Pancreas (tissue), 10 donors: Measurements from ENCODE around the gene OPALIN. TPM values are rescaled to one million over a fixed set of nuclear protein-coding genes. Genes with fewer than 3 reads are reported as not detected.

Experiments
- ATAC-seq, 4 donors: fragments of 200-7000 bp; cut with Tn5 transposase; one replicate each; pipeline versions ENCODE4 v1.8.0 to v1.9.1; 2020; ENCODE audit warnings: mild to moderate bottlenecking in 4 of 4, moderate library complexity in 4 of 4
- DNase-seq, 6 donors: peaks; one replicate each; pipeline ENCODE4 v3.0.0-alpha.2; 2020
- FAIRE-seq: peaks from 2 replicates; lab custom pipeline; 2012; peaks lifted over from hg19 to GRCh38; lab: Jason Lieb, UNC
- H3K27ac ChIP-seq, 4 donors: fragments of 200-600 bp; sonication (generic); 1 replicate in 3 of 4; 2 replicates in 1 of 4; pipeline versions ENCODE4 v1.5.0 to v1.8.0; 2020
- H3K27me3 ChIP-seq, 4 donors: fragments of 200-600 bp; one replicate each; pipeline ENCODE4 v1.8.0; 2021
- H3K36me3 ChIP-seq, 3 donors: fragments of 200-600 bp; sonication (generic) in 1 of 3; one replicate each; pipeline versions ENCODE4 v1.5.0 to v1.8.0; 2020 to 2021
- H3K4me1 ChIP-seq, 3 donors: fragments of 200-600 bp; one replicate each; pipeline ENCODE4 v1.8.0; 2021
- H3K4me3 ChIP-seq, 4 donors: fragments of 200-600 bp; sonication (generic) in 2 of 4; one replicate each; pipeline versions ENCODE4 v1.5.0 to v1.8.0; 2020 to 2021
- H3K9me3 ChIP-seq, 4 donors: fragments of 200-600 bp; one replicate each; pipeline ENCODE4 v1.8.0; 2021
- WGBS, 2 donors: extraction: QIAGEN DNeasy Blood & Tissue Kit; methylation state at CpG; one replicate each; pipeline ENCODE4 v1.1.7; 2013; 5-methylcytosine and 5-hydroxymethylcytosine counted together
- intact Hi-C, 3 donors: fragments of 100-400 bp; cut with DNase I; formaldehyde crosslinking; loops; one replicate each; pipeline versions ENCODE4 v1.11.1 to v1.14.2; 2022
- polyA plus RNA-seq, 2 donors: library from polyadenylated mRNA; stranded (reverse); fragments of 200-250 nt; gene quantifications; one replicate each; pipeline ENCODE4 v1.2.3, GENCODE V29; 2013
- total RNA-seq, 6 donors: library from RNA; stranded (reverse); fragmentation: NEBNext Ultra II Directional in 4 of 6; extraction: Animal tissue kit (Norgen Biotek cat#: 25700) in 4 of 6; gene quantifications; one replicate each; pipeline versions ENCODE4 v1.2.1 to v1.2.4, GENCODE V29; 2021 to 2023
- TF ChIP-seq, protein P1 (sequence below), 4 donors: fragments of 200-600 bp; sonication (generic) in 3 of 4; IDR thresholded peaks; one replicate each; pipeline versions ENCODE4 v1.5.0 to v1.8.0; 2021; ENCODE audit warnings: antibody characterized with exemption in 4 of 4
- donor health status: healthy with polysubstance abuse.
- donor health status: DM: no; HTN: no; CAD: no; lungs with moderate emphysema.
- donor health status: DM: no; HTN: no; CAD: no.
- donor health status: control.
- donor health status: control.
- donor health status: Bipolar disorder and iron deficiency.
- donor health status: DM: yes; HTN: yes; CAD: no.
- donor health status: DM: no; HTN: no; CAD: no.
- donor health status: DM: no; HTN: no; CAD: no.
- donor health status: DM: yes; HTN: yes; CAD: no.

OPALIN gene
- total and polyA plus RNA-seq, 8 donors = not detected

DNA sequence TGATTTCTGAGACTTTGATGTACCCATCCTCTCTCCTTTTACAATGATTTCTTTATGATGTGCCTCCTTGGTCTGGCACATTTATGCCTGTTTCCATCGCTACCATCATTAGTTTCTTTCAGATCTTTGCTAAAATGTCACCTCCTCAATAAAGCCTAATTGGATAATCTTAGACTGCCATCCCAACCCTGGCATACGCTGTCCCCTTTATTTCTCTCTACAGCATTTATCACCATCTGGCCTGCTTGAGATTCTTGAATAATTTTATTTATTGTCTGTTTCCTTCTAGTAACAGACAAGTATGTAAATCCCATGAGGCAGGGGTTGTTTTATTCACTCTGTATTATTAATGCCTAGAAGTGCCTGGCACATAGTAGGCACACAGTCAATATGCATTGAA, 61.3 kb downstream of the OPALIN start:
- WGBS, 2 donors = 87 to 93% methylated on average over 2 of the region's 2 CpGs
- H3K27me3 ChIP-seq = no peaks in the 10 kb centered on the region
- no peak for DNase-seq
- TF ChIP-seq, protein P1, sequence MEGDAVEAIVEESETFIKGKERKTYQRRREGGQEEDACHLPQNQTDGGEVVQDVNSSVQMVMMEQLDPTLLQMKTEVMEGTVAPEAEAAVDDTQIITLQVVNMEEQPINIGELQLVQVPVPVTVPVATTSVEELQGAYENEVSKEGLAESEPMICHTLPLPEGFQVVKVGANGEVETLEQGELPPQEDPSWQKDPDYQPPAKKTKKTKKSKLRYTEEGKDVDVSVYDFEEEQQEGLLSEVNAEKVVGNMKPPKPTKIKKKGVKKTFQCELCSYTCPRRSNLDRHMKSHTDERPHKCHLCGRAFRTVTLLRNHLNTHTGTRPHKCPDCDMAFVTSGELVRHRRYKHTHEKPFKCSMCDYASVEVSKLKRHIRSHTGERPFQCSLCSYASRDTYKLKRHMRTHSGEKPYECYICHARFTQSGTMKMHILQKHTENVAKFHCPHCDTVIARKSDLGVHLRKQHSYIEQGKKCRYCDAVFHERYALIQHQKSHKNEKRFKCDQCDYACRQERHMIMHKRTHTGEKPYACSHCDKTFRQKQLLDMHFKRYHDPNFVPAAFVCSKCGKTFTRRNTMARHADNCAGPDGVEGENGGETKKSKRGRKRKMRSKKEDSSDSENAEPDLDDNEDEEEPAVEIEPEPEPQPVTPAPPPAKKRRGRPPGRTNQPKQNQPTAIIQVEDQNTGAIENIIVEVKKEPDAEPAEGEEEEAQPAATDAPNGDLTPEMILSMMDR (IDR thresholded peaks at IDR 0.05) = no peak
- FAIRE-seq = no peak
- H3K4me3 ChIP-seq = no peak overlapping the region
- no peak for ATAC-seq
- intact Hi-C loops = no loop called here
- no peaks in the 10 kb centered on the region for H3K9me3 ChIP-seq
- H3K36me3 ChIP-seq = no peaks in the 10 kb centered on the region
- no peak overlapping the region for H3K27ac ChIP-seq
- H3K4me1 ChIP-seq = peaks cover 0 to 5% (median 0%) of the 10 kb centered on the region in 3 donors

DNA sequence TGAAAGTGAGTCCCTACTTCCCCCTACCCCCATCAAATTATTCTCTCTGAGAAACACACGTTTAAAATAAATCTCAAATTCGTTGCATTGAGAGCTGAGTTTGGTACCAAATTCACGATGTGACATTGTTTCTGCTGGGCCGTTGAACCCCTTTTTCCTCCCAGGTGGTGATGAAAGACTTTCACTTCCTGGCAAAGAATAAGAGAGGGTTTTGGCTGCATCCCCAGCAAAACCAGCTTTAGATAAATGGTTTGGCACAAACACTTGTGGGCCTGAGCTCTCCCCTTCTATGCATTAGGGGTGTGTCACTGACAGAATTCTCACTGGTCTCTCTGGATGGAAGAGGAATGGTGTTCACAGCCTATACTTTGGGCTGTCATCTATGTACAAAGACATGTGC, 63.3 kb downstream of the OPALIN start:
- H3K36me3 ChIP-seq = no peaks in the 10 kb centered on the region
- DNase-seq (no peak), ATAC-seq (no peak), FAIRE-seq (no peak)
- no peak overlapping the region for H3K27ac ChIP-seq
- no peak overlapping the region for H3K4me3 ChIP-seq
- 35 to 50% methylated on average over 4 of the region's 4 CpGs for WGBS, 2 donors
- peaks cover 0 to 5% (median 0%) of the 10 kb centered on the region in 3 donors for H3K4me1 ChIP-seq
- H3K9me3 ChIP-seq = no peaks in the 10 kb centered on the region
- intact Hi-C loops = no loop called here
- H3K27me3 ChIP-seq = no peaks in the 10 kb centered on the region
- TF ChIP-seq, protein P1 (IDR thresholded peaks at IDR 0.05) = no peak

Other genes with a start within 250 kb of the OPALIN start
- 10 to 100 TPM in 5 of 6 donors, 1 to 10 TPM in 1; 10.0 to 18.2 (median 11.6) TPM for gene ZNF518A, start 228.7 kb downstream of the OPALIN start, total RNA-seq
- gene ZNF518A, start 228.7 kb downstream of the OPALIN start, polyA plus RNA-seq = 1 to 10 TPM; 4.9 to 9.3 TPM
- 10 to 100 TPM in 5 of 6 donors, 1 to 10 TPM in 1; 7.1 to 25.8 (median 12.8) TPM for gene BLNK, start 87.4 kb downstream of the OPALIN start, total RNA-seq
- 10 to 100 TPM; 10.4 to 12.9 TPM for gene BLNK, start 87.4 kb downstream of the OPALIN start, polyA plus RNA-seq
- not detected for gene DNTT, start 54.6 kb downstream of the OPALIN start, total RNA-seq
- under 1 TPM in 1 of 2 donors, not detected in 1; 0.12 TPM for gene DNTT, start 54.6 kb downstream of the OPALIN start, polyA plus RNA-seq
- gene TLL2, start 154.9 kb upstream of the OPALIN start, total RNA-seq = under 1 TPM; 0.14 to 0.97 (median 0.27) TPM
- gene TLL2, start 154.9 kb upstream of the OPALIN start, polyA plus RNA-seq = under 1 TPM; 0.23 to 0.59 TPM
- gene TM9SF3, start 228.0 kb upstream of the OPALIN start, total RNA-seq = 100 to 1,000 TPM in 2 of 6 donors, 10 to 100 TPM in 4; 54.4 to 110 (median 77.4) TPM
- 10 to 100 TPM; 15.5 to 31.8 TPM for gene TM9SF3, start 228.0 kb upstream of the OPALIN start, polyA plus RNA-seq